Activated naive CD4-positive, alpha-beta T cell treated with anti-CD3 and anti-CD28 coated beads for 36 hours (primary cell): ENCODE measurements around the gene SYT9. TPM values are rescaled to one million over a fixed set of nuclear protein-coding genes. Genes with fewer than 3 reads are reported as not detected.
"Not testable (repeated sequence)": the region's sequence is repeated elsewhere in the genome, so short reads cannot be mapped to it uniquely, and the experiment has no call there.

Experiments used
- CTCF ChIA-PET: fragments of 350-600 bp; sonication (Branson Sonifier 250); formaldehyde crosslinking; loops from one replicate; lab custom pipeline; 2021; ENCODE audit warnings: antibody characterized with exemption; lab: Charles Lee
- DNase-seq: peaks from one replicate; pipeline ENCODE4 v3.0.0-alpha.2; 2020
- H3K27ac Mint-ChIP-seq: one replicate; pipeline ENCODE4 v1.8.0; 2021; ENCODE audit warnings: mild to moderate bottlenecking, mixed read lengths
- H3K27me3 Mint-ChIP-seq: one replicate; pipeline ENCODE4 v1.8.0; 2021; ENCODE audit warnings: low read depth, mixed read lengths
- H3K36me3 Mint-ChIP-seq: one replicate; pipeline ENCODE4 v1.8.0; 2021; ENCODE audit warnings: low read depth, mixed read lengths
- H3K4me1 Mint-ChIP-seq: one replicate; pipeline ENCODE4 v1.8.0; 2021; ENCODE audit warnings: low read depth, mixed read lengths
- H3K4me3 Mint-ChIP-seq: one replicate; pipeline ENCODE4 v1.8.0; 2021; ENCODE audit warnings: mild to moderate bottlenecking, moderate library complexity, mixed read lengths
- H3K9me3 Mint-ChIP-seq: one replicate; pipeline ENCODE4 v1.8.0; 2021; ENCODE audit warnings: mixed read lengths
- intact Hi-C: fragments of 100-400 bp; cut with micrococcal nuclease; formaldehyde crosslinking; loops from one replicate; pipeline ENCODE4 v1.15.1; 2023
- total RNA-seq, 2 experiments: library from RNA; stranded (reverse); gene quantifications; one replicate each; pipeline ENCODE4 v1.2.3, GENCODE V29; 2021

The SYT9 gene
- total RNA-seq, 2 experiments from 2014 or later = not detected

- Mint-ChIP-seq H3K9me3 (no peaks in the 10 kb centered on the region), H3K4me1 (no peaks in the 10 kb centered on the region), H3K27me3 (peaks cover 17% of the 10 kb centered on the region), H3K27ac (no peak overlapping the region), H3K36me3 (no peaks in the 10 kb centered on the region), H3K4me3 (no peak overlapping the region)
- intact Hi-C loops = no loop called here
- no peak for DNase-seq
- CTCF ChIA-PET = no interaction called here
Measured at GRCh38 chr11:7314811-7315604, 63.3 kb downstream of the SYT9 start.

GRCh38 chr11:7319501-7319900 is 67.8 kb downstream of the SYT9 start:
- H3K4me3 Mint-ChIP-seq = no peak overlapping the region
- CTCF ChIA-PET = no interaction called here
- no peaks in the 10 kb centered on the region for H3K4me1 Mint-ChIP-seq
- H3K9me3 Mint-ChIP-seq = no peaks in the 10 kb centered on the region
- intact Hi-C loops = no loop called here
- no peaks in the 10 kb centered on the region for H3K36me3 Mint-ChIP-seq
- no peak for DNase-seq
- no peak overlapping the region for H3K27ac Mint-ChIP-seq
- peaks cover 12% of the 10 kb centered on the region for H3K27me3 Mint-ChIP-seq

DNA sequence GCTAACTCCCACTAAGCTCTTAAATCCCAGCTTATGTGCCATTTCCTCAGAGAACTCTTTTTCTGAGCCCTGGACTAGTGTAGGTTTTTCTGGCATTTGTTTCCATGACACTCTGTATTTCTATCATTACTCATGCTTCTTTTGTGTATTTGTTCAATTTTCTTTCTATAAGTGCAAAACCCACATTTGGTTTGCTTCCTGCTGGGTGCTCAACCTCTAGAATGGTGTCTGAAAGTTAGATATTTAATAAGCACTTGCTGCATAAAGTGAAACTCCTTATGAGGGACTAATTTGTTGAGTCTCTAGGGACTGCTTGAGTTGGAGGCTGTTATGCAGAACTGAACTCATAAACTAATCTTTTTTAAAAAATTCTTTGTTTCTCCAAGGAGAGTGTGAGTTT is 68.6 kb downstream of the SYT9 start:
- no peaks in the 10 kb centered on the region for H3K36me3 Mint-ChIP-seq
- CTCF ChIA-PET = no interaction called here
- H3K27ac Mint-ChIP-seq = no peak overlapping the region
- H3K4me3 Mint-ChIP-seq = no peak overlapping the region
- peaks cover 9% of the 10 kb centered on the region for H3K27me3 Mint-ChIP-seq
- intact Hi-C loops = no loop called here
- H3K4me1 Mint-ChIP-seq = no peaks in the 10 kb centered on the region
- no peaks in the 10 kb centered on the region for H3K9me3 Mint-ChIP-seq
- DNase-seq = no peak

GRCh38 chr11:7321473-7322450 is 70.1 kb downstream of the SYT9 start:
- H3K27ac Mint-ChIP-seq = no peak overlapping the region
- H3K36me3 Mint-ChIP-seq = no peaks in the 10 kb centered on the region
- H3K9me3 Mint-ChIP-seq = no peaks in the 10 kb centered on the region
- no peaks in the 10 kb centered on the region for H3K4me1 Mint-ChIP-seq
- H3K4me3 Mint-ChIP-seq = no peak overlapping the region
- H3K27me3 Mint-ChIP-seq = peaks cover 7% of the 10 kb centered on the region
- CTCF ChIA-PET = no interaction called here
- DNase-seq = no peak
- intact Hi-C loops = no loop called here

- no peak for DNase-seq
- Mint-ChIP-seq H3K4me3 (no peak overlapping the region), H3K27me3 (peaks cover 5% of the 10 kb centered on the region), H3K9me3 (no peaks in the 10 kb centered on the region), H3K36me3 (no peaks in the 10 kb centered on the region), H3K27ac (no peak overlapping the region), H3K4me1 (no peaks in the 10 kb centered on the region)
- CTCF ChIA-PET = no interaction called here
- intact Hi-C loops = no loop called here
Measured at GRCh38 chr11:7332451-7332850, 80.7 kb downstream of the SYT9 start.

DNA sequence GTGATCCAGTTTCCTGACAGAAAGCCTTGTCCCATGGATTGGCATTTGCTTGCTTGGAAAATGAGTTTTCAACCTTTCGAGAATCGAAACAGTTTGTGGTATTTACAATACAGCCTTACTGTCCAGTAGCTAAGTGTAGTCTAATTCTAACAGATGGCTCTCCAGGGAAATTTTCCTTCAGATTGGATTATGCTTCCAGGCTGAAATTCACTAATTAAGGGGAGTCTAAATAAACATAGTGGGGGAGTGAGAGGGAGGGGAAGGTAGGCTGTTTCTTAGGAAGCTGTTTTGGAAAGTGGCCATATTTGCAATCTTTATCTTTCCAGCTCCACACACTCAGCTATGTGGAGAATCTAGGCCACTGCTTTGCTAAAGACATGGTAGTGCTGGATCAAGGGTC is 81.3 kb downstream of the SYT9 start:
- H3K4me3 Mint-ChIP-seq = no peak overlapping the region

DNA sequence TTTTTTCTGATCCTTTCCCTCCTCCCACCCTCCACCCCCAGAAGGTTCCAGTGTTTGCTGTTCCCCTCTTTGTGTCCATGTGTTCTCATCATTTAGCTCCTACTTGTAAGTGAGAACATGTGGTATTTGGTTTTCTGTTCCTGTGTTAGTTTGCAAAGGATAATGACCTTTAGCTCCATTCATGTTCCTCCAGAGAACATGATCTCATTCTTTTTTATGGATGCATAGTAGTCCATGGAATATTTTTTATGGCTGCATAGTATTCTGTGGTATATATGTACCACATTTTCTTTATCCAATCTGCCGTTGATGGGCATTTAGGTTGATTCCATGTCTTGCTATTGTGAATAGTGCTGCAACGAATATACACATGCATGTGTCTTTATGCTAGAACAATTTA is 83.7 kb downstream of the SYT9 start:
- H3K27ac Mint-ChIP-seq, intact Hi-C loops, CTCF ChIA-PET, H3K9me3 Mint-ChIP-seq, H3K36me3 Mint-ChIP-seq, DNase-seq, H3K4me3 Mint-ChIP-seq, H3K4me1 Mint-ChIP-seq, H3K27me3 Mint-ChIP-seq: not testable (repeated sequence)

More for the DNA sequence above, 81.3 kb downstream of the SYT9 start:
- no peak for DNase-seq
- Mint-ChIP-seq H3K9me3 (no peaks in the 10 kb centered on the region), H3K36me3 (no peaks in the 10 kb centered on the region), H3K27ac (no peak overlapping the region), H3K4me1 (no peaks in the 10 kb centered on the region), H3K27me3 (peaks cover 5% of the 10 kb centered on the region)
- CTCF ChIA-PET = no interaction called here
- intact Hi-C loops = no loop called here

- no peak for DNase-seq
- peaks cover 2% of the 10 kb centered on the region for H3K9me3 Mint-ChIP-seq
- H3K4me3 Mint-ChIP-seq = no peak overlapping the region
- H3K4me1 Mint-ChIP-seq = no peaks in the 10 kb centered on the region
- no peaks in the 10 kb centered on the region for H3K36me3 Mint-ChIP-seq
- intact Hi-C loops = no loop called here
- CTCF ChIA-PET = no interaction called here
- no peak overlapping the region for H3K27ac Mint-ChIP-seq
- peaks cover 17% of the 10 kb centered on the region for H3K27me3 Mint-ChIP-seq
Measured at GRCh38 chr11:7341551-7341950, 89.8 kb downstream of the SYT9 start.

- Mint-ChIP-seq H3K9me3 (no peaks in the 10 kb centered on the region), H3K36me3 (no peaks in the 10 kb centered on the region), H3K4me3 (no peak overlapping the region), H3K27me3 (peaks cover 23% of the 10 kb centered on the region), H3K27ac (no peak overlapping the region), H3K4me1 (no peaks in the 10 kb centered on the region)
- intact Hi-C loops = no loop called here
- CTCF ChIA-PET = interaction anchor here (0.6 to 1.2 kb wide), 2 partner anchors 94 to 347 kb away, joined by 4 to 5 read pairs; no protein-coding TSS in a partner anchor
- DNase-seq = no peak
Measured at GRCh38 chr11:7347611-7348431, 96.1 kb downstream of the SYT9 start.

GRCh38 chr11:7348432-7349304 is 97.0 kb downstream of the SYT9 start:
- intact Hi-C loops = no loop called here
- Mint-ChIP-seq H3K27me3 (peaks cover 23% of the 10 kb centered on the region), H3K4me3 (no peak overlapping the region), H3K36me3 (no peaks in the 10 kb centered on the region), H3K27ac (no peak overlapping the region), H3K9me3 (no peaks in the 10 kb centered on the region), H3K4me1 (no peaks in the 10 kb centered on the region)
- DNase-seq = no peak
- CTCF ChIA-PET = no interaction called here

- Mint-ChIP-seq H3K4me1 (no peaks in the 10 kb centered on the region), H3K4me3 (no peak overlapping the region), H3K27ac (no peak overlapping the region), H3K9me3 (no peaks in the 10 kb centered on the region), H3K27me3 (peaks cover 17% of the 10 kb centered on the region), H3K36me3 (no peaks in the 10 kb centered on the region)
- no peak for DNase-seq
- CTCF ChIA-PET = interaction anchor here (1.9 to 4.4 kb wide), 2 partner anchors 90 to 253 kb away, joined by 4 to 37 read pairs; no protein-coding TSS in a partner anchor
- intact Hi-C loops = no loop called here
Measured at GRCh38 chr11:7351228-7351627, 99.5 kb downstream of the SYT9 start.
